ENCODE measurements around the gene CTNNA3. TPM values are rescaled to one million over a fixed set of nuclear protein-coding genes. Genes with fewer than 3 reads are reported as not detected.

Gene CTNNA3
- polyA plus RNA-seq, 2 donors: 0.08 to 0.10 TPM

DNA sequence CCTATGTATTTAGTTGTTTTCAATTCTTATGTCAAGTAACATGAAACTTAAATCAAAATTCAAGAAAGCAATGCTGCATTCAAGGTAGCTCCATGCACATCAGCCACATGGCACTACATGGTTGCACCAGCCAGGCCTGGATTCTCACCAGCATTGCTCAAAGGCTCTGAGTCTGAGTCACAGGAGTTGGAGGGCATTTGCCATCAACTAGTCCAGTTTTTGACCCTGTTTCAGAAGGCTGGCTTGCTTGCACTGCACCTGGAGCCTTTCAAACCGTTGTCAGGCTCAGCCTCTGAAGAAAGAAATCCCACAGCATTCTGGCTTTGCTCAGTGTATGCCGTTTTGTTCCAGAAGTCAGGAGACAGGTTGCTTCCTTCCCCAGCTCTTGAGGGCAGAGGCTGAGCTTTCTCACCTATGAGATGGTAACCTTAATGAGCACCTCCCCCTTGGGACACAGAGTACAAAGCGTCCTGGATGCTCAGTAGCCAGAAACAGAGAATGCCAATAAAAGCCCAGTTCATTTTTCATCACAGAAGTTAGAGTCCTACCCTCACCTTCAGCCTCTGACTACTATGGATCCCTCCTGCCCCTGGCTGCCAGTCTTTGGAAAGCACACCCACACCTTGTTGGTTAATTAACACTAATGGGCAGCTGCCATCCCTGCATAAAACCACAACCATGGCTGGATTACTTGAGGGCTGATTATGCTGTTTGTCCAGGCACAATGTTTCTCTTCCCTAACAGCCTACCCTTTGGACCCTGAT lies 1058.5 kb downstream of the CTNNA3 start:
- Histone ChIP-seq H3K4me1 (ENCODE audit: control insufficient read depth in 2 of 2, insufficient read depth in 2 of 2, low read length in 1 of 2) (no peaks in the 10 kb centered on the region), H3K36me3 (ENCODE audit: control insufficient read depth in 2 of 2, insufficient read depth in 2 of 2, low read length in 1 of 2) (no peaks in the 10 kb centered on the region), H3K27ac (ENCODE audit: low read depth in 2 of 2, low read length in 1 of 2) (no peak overlapping the region), H3K9me3 (ENCODE audit: control insufficient read depth in 2 of 2, insufficient read depth in 1 of 2, low read depth in 1 of 2, low read length in 1 of 2) (peaks cover 0 to 3% of the 10 kb centered on the region in 2 donors), H3K27me3 (ENCODE audit: control insufficient read depth in 1 of 2, insufficient read depth in 2 of 2, low read length in 2 of 2) (no peaks in the 10 kb centered on the region), H3K4me3 (ENCODE audit: low read depth in 1 of 2, low read length in 2 of 2) (no peak overlapping the region)
- 43 to 44% methylated on average over 3 of the region's 3 CpGs for WGBS, 2 donors

DNA sequence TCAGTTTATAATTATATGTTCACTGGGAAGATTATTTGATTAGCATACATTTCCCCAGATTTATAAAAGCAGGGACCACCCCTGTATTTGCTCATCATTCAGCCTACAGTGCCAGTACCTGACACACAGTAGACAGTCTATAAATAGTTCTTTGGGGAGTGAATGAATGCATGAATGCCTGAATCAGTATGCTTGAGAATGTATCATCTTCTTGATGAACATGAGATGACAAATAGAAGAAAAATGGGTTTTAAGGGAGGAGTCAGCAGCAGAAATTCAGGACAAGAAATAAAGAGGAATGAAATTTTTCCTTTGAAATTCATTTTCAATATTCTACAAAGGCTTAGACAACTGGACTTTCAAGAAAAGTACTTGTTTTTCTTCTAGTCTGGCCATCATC lies 1066.0 kb downstream of the CTNNA3 start:
- Histone ChIP-seq H3K4me3 (ENCODE audit: low read depth in 1 of 2, low read length in 2 of 2) (no peak overlapping the region), H3K9me3 (ENCODE audit: control insufficient read depth in 2 of 2, insufficient read depth in 1 of 2, low read depth in 1 of 2, low read length in 1 of 2) (no peaks in the 10 kb centered on the region), H3K27me3 (ENCODE audit: control insufficient read depth in 1 of 2, insufficient read depth in 2 of 2, low read length in 2 of 2) (no peaks in the 10 kb centered on the region), H3K4me1 (ENCODE audit: control insufficient read depth in 2 of 2, insufficient read depth in 2 of 2, low read length in 1 of 2) (no peaks in the 10 kb centered on the region), H3K36me3 (ENCODE audit: control insufficient read depth in 2 of 2, insufficient read depth in 2 of 2, low read length in 1 of 2) (no peaks in the 10 kb centered on the region), H3K27ac (ENCODE audit: low read depth in 2 of 2, low read length in 1 of 2) (no peak overlapping the region)

DNA sequence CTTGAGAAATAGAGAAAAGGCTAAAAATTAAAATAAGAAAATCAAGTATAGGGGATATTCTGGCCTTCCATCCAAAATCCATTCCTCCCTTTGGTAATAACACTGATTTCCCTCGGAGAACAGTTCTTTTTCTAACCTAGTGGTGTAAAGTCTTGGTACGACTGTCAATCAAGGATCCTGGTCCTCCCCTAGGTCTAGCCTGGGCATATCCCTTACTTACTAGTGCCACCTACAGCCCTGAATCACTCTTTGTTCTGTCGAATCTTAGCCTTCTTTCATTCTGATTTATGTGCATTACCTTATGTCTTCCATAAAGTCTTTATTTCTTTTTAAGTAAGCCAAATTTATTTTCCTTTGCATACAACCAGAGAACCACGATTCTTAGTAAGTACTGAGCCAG lies 1068.8 kb downstream of the CTNNA3 start:
- WGBS, 2 donors: 38 to 39% methylated on average over 4 of the region's 4 CpGs
- Histone ChIP-seq H3K36me3 (ENCODE audit: control insufficient read depth in 2 of 2, insufficient read depth in 2 of 2, low read length in 1 of 2) (no peaks in the 10 kb centered on the region), H3K27me3 (ENCODE audit: control insufficient read depth in 1 of 2, insufficient read depth in 2 of 2, low read length in 2 of 2) (no peaks in the 10 kb centered on the region), H3K4me1 (ENCODE audit: control insufficient read depth in 2 of 2, insufficient read depth in 2 of 2, low read length in 1 of 2) (no peaks in the 10 kb centered on the region), H3K4me3 (ENCODE audit: low read depth in 1 of 2, low read length in 2 of 2) (no peak overlapping the region), H3K9me3 (ENCODE audit: control insufficient read depth in 2 of 2, insufficient read depth in 1 of 2, low read depth in 1 of 2, low read length in 1 of 2) (no peaks in the 10 kb centered on the region), H3K27ac (ENCODE audit: low read depth in 2 of 2, low read length in 1 of 2) (no peak overlapping the region)

DNA sequence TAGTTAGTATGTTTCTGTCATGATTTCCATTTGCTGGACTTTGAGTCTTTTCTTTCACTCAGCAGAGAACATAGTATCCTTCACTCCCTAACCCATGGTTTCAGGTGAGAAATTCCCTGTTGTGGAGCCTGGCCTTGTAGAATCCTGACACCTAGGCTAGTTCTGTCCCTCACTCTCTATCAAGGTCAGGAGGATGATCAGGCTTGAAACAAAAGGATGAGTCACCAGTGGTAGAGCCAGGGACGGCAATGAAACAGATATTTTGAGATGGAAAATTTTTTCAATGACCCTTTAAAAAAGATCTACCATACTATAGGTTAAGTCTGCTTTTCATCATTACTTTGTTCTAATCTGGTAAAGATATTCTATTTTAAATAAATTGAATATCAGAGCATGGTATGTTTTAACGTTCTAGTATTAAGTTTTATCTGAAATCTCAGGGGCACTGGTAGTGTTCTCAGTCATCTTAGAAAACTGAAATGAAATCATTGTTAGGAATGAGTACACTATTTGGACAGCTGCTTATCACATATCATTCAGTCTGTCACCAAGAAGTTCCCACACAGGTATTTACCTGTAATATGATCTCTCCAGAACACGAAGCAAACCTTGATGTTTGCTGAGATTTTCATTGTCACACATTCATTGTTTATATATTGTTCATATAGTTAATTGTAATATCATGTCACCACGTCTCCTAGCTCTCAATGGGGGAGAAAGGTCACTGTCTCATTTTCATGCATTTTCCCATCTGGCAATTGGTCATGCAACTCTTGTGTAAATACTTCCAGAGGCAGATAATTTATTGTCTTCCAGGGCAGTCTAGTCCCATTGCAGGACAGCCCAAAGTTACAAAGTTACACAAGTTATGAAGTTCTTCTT lies 1070.0 kb downstream of the CTNNA3 start:
- Histone ChIP-seq H3K4me1 (ENCODE audit: control insufficient read depth in 2 of 2, insufficient read depth in 2 of 2, low read length in 1 of 2) (no peaks in the 10 kb centered on the region), H3K4me3 (ENCODE audit: low read depth in 1 of 2, low read length in 2 of 2) (no peak overlapping the region), H3K27ac (ENCODE audit: low read depth in 2 of 2, low read length in 1 of 2) (no peak overlapping the region), H3K27me3 (ENCODE audit: control insufficient read depth in 1 of 2, insufficient read depth in 2 of 2, low read length in 2 of 2) (no peaks in the 10 kb centered on the region), H3K36me3 (ENCODE audit: control insufficient read depth in 2 of 2, insufficient read depth in 2 of 2, low read length in 1 of 2) (no peaks in the 10 kb centered on the region), H3K9me3 (ENCODE audit: control insufficient read depth in 2 of 2, insufficient read depth in 1 of 2, low read depth in 1 of 2, low read length in 1 of 2) (no peaks in the 10 kb centered on the region)
- WGBS, 2 donors: 29 to 31% methylated on average over 4 of the region's 4 CpGs

DNA sequence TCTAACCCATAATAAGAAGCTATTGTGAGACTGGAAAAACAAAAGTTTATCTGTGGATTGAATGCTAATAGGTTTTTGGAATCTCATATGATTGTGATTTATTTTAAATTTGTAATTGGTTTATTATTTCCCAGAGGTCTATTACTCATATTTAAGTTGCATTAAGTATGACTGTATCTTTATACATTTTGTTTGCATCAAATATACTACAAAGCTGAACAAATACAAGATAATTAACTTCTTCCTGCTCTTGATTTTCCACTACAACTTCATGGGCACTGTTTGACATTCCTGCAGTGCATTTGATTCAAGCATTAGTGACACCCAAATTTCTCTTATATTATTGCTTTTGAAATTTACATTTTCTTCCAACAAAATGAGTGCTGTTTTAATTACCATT lies 1073.9 kb downstream of the CTNNA3 start:
- no peaks in the 10 kb centered on the region for H3K36me3 ChIP-seq (ENCODE audit: control insufficient read depth in 2 of 2, insufficient read depth in 2 of 2, low read length in 1 of 2)

DNA sequence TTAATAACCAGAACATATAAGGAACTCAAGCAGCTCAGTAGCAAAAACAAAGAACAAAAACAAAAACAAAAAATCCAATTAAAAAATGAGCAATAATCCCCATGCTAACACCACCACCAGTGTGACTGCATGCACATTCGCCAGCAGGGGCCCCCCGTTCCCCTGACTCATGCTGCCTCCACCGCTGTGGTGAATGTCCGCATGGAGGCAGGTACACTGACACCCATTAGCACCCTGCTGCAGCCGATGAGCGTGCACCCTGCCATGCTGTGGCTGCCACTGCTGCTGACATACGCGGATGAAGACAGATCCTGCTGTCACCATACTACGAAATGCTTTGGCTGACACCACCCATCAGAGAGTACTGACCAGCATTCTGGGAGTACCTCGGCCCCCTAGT lies 1091.8 kb downstream of the CTNNA3 start:
- WGBS, 2 donors: 84 to 85% methylated on average over 10 of the region's 10 CpGs
- Histone ChIP-seq H3K27me3 (ENCODE audit: control insufficient read depth in 1 of 2, insufficient read depth in 2 of 2, low read length in 2 of 2) (no peaks in the 10 kb centered on the region), H3K4me1 (ENCODE audit: control insufficient read depth in 2 of 2, insufficient read depth in 2 of 2, low read length in 1 of 2) (no peaks in the 10 kb centered on the region), H3K9me3 (ENCODE audit: control insufficient read depth in 2 of 2, insufficient read depth in 1 of 2, low read depth in 1 of 2, low read length in 1 of 2) (peaks cover 0 to 3% of the 10 kb centered on the region in 2 donors), H3K4me3 (ENCODE audit: low read depth in 1 of 2, low read length in 2 of 2) (no peak overlapping the region), H3K27ac (ENCODE audit: low read depth in 2 of 2, low read length in 1 of 2) (no peak overlapping the region), H3K36me3 (ENCODE audit: control insufficient read depth in 2 of 2, insufficient read depth in 2 of 2, low read length in 1 of 2) (no peaks in the 10 kb centered on the region)

More for the DNA sequence above, 1073.9 kb downstream of the CTNNA3 start:
- Histone ChIP-seq H3K4me1 (ENCODE audit: control insufficient read depth in 2 of 2, insufficient read depth in 2 of 2, low read length in 1 of 2) (no peaks in the 10 kb centered on the region), H3K27ac (ENCODE audit: low read depth in 2 of 2, low read length in 1 of 2) (no peak overlapping the region), H3K9me3 (ENCODE audit: control insufficient read depth in 2 of 2, insufficient read depth in 1 of 2, low read depth in 1 of 2, low read length in 1 of 2) (no peaks in the 10 kb centered on the region), H3K4me3 (ENCODE audit: low read depth in 1 of 2, low read length in 2 of 2) (no peak overlapping the region), H3K27me3 (ENCODE audit: control insufficient read depth in 1 of 2, insufficient read depth in 2 of 2, low read length in 2 of 2) (no peaks in the 10 kb centered on the region)

DNA sequence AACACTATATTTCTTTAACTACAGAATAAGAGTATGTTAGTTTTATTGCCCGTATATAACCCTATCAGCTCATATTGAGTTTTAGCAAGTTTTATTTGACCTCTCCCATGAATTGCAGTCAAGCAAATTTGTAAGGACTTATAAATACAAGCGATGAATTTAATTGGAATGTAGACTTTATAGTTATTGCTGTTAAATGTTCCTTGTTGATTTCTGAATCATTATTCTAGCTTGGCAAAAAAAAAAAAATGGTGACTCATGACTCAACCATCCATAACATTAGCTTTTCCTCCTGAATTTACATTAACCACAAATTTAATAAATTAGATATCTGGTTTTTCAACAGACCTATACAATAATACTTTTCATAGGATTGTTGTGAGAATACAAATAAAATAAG lies 1104.1 kb downstream of the CTNNA3 start:
- Histone ChIP-seq H3K36me3 (ENCODE audit: control insufficient read depth in 2 of 2, insufficient read depth in 2 of 2, low read length in 1 of 2) (no peaks in the 10 kb centered on the region), H3K27ac (ENCODE audit: low read depth in 2 of 2, low read length in 1 of 2) (no peak overlapping the region), H3K4me3 (ENCODE audit: low read depth in 1 of 2, low read length in 2 of 2) (no peak overlapping the region), H3K27me3 (ENCODE audit: control insufficient read depth in 1 of 2, insufficient read depth in 2 of 2, low read length in 2 of 2) (no peaks in the 10 kb centered on the region), H3K9me3 (ENCODE audit: control insufficient read depth in 2 of 2, insufficient read depth in 1 of 2, low read depth in 1 of 2, low read length in 1 of 2) (no peaks in the 10 kb centered on the region), H3K4me1 (ENCODE audit: control insufficient read depth in 2 of 2, insufficient read depth in 2 of 2, low read length in 1 of 2) (no peaks in the 10 kb centered on the region)
- 86 to 90% methylated on average over 2 of the region's 2 CpGs for WGBS, 2 donors

DNA sequence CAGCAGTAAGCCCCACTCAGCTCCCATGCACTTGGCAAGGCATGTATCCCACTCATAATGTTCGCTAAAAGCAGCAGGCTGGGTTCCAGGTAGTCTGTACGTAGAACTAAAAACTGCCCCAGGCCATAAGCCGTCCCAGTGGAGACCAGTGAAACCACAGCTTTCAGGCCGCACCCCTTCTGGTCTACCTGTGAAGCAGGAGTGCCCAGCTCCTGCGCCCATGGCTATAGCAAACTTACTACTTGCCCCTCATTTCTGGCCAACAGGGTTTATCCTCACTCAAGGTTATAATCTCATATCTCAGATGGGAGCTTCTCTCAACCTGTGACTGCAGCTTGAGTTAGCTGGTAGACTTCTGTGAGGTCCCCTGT lies 1108.3 kb downstream of the CTNNA3 start:
- WGBS, 2 donors: 76 to 90% methylated on average over 5 of the region's 5 CpGs

DNA sequence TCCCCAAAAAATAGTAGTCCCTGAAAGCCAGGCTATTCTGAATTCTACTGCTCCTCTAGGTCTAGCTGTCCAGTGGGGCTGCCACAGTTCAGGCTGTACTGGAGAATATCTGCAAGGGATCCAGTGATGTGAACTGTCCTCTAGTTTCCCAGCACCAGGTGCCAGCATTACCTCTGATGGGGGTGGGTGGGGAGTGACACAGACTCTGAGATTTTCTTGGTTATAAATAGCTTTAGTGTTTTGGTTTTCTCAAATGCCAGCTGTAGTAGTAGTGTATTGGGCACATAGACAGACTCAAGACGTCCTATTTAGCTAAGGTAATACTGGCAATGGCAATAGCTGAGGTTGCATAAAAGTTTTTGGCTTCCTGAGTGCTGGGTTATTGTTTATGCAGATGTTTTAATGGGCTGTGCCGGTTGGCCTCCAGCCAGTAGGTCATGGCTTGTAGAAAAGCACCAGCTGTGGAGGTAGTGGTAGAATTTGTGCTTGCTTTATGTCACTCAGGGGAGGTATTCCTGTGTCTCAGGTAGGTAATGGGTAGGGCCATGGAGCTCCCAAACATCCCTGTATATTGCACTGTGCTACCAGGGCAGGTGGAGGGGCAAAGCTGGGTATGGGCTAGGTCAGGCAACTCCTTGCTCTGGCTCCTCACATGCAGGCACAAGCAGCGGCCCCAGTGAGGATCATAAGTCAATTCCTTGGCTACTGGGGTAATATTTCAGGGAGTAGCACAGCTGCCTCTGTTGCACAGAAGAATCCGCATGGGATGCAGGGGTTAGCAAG lies 1108.9 kb downstream of the CTNNA3 start:
- Histone ChIP-seq H3K4me1 (ENCODE audit: control insufficient read depth in 2 of 2, insufficient read depth in 2 of 2, low read length in 1 of 2) (no peaks in the 10 kb centered on the region), H3K27me3 (ENCODE audit: control insufficient read depth in 1 of 2, insufficient read depth in 2 of 2, low read length in 2 of 2) (no peaks in the 10 kb centered on the region), H3K36me3 (ENCODE audit: control insufficient read depth in 2 of 2, insufficient read depth in 2 of 2, low read length in 1 of 2) (no peaks in the 10 kb centered on the region), H3K27ac (ENCODE audit: low read depth in 2 of 2, low read length in 1 of 2) (no peak overlapping the region), H3K4me3 (ENCODE audit: low read depth in 1 of 2, low read length in 2 of 2) (no peak overlapping the region), H3K9me3 (ENCODE audit: control insufficient read depth in 2 of 2, insufficient read depth in 1 of 2, low read depth in 1 of 2, low read length in 1 of 2) (peaks cover 0 to 3% of the 10 kb centered on the region in 2 donors)
- WGBS, 2 donors: 65 to 77% methylated on average over 4 of the region's 4 CpGs

More for the DNA sequence above, 1108.3 kb downstream of the CTNNA3 start:
- Histone ChIP-seq H3K4me3 (ENCODE audit: low read depth in 1 of 2, low read length in 2 of 2) (no peak overlapping the region), H3K27me3 (ENCODE audit: control insufficient read depth in 1 of 2, insufficient read depth in 2 of 2, low read length in 2 of 2) (no peaks in the 10 kb centered on the region), H3K9me3 (ENCODE audit: control insufficient read depth in 2 of 2, insufficient read depth in 1 of 2, low read depth in 1 of 2, low read length in 1 of 2) (peaks cover 0 to 3% of the 10 kb centered on the region in 2 donors), H3K27ac (ENCODE audit: low read depth in 2 of 2, low read length in 1 of 2) (no peak overlapping the region), H3K36me3 (ENCODE audit: control insufficient read depth in 2 of 2, insufficient read depth in 2 of 2, low read length in 1 of 2) (no peaks in the 10 kb centered on the region), H3K4me1 (ENCODE audit: control insufficient read depth in 2 of 2, insufficient read depth in 2 of 2, low read length in 1 of 2) (no peaks in the 10 kb centered on the region)

All from esophagus (tissue), 2 donors.